Lower leg skin (tissue), 4 donors: Measurements from ENCODE around the gene GLTP. TPM values are rescaled to one million over a fixed set of nuclear protein-coding genes. Genes with fewer than 3 reads are reported as not detected.

Experiments used
- DNase-seq, 2 donors: peaks; one replicate each; pipeline ENCODE4 v3.0.0-alpha.2; 2019; ENCODE audit warnings: low spot score in 2 of 2
- H3K4me3 ChIP-seq: fragments of 200-600 bp; sonication (generic); 2 replicates; pipeline ENCODE4 v1.5.1; 2017; ENCODE audit warnings: mild to moderate bottlenecking, low read depth; ENCODE audit not compliant: poor library complexity, severe bottlenecking
- CTCF ChIP-seq, 3 donors: fragments of 450-650 bp; IDR thresholded peaks; one replicate each; pipeline ENCODE4 v1.5.1; 2016; ENCODE audit warnings: antibody characterized with exemption in 3 of 3, mild to moderate bottlenecking in 3 of 3, moderate library complexity in 2 of 3
- POLR2A ChIP-seq, 2 donors: fragments of 450-650 bp; IDR thresholded peaks; one replicate each; pipeline ENCODE4 v1.6.1; 2016 to 2017; ENCODE audit warnings: antibody characterized with exemption in 2 of 2, mild to moderate bottlenecking in 1 of 2, moderate library complexity in 1 of 2
- WGBS, 2 donors: methylation state at CpG; one replicate each; pipeline ENCODE4 v1.1.5; 2018; 5-methylcytosine and 5-hydroxymethylcytosine counted together
- intact Hi-C: fragments of 100-400 bp; cut with DNase I; formaldehyde crosslinking; loops from one replicate; pipeline ENCODE4 v1.15.0; 2023; ENCODE audit warnings: low total_unique reads
- total RNA-seq, 4 donors: library from RNA; depleted of rRNA; stranded (reverse); fragments of >200 nt; gene quantifications; one replicate each; pipeline ENCODE4 v1.1.0, GENCODE V29; 2016

Gene GLTP
- total RNA-seq, 4 donors from 2014 or later: 536 to 775 (median 660) TPM

GRCh38 chr12:109841356-109841755 lies 39.0 kb downstream of the GLTP start:
- DNase-seq: no peak
- intact Hi-C loops: no loop called here
- TF ChIP-seq POLR2A (IDR thresholded peaks at IDR 0.05) (no peak), CTCF (IDR thresholded peaks at IDR 0.05) (no peak)
- WGBS, 2 donors: 87 to 91% methylated on average over 9 of the region's 9 CpGs
- H3K4me3 ChIP-seq: no peak overlapping the region

- no peak for DNase-seq
- H3K4me3 ChIP-seq: no peak overlapping the region
- no peak for TF ChIP-seq CTCF (IDR thresholded peaks at IDR 0.05)
- WGBS, 2 donors: 56 to 59% methylated on average over 6 to 7 of the region's 7 CpGs
- intact Hi-C loops: no loop called here
Measured at GRCh38 chr12:109840305-109841074, 39.9 kb downstream of the GLTP start.

GRCh38 chr12:109839444-109839843 lies 40.9 kb downstream of the GLTP start:
- TF ChIP-seq CTCF (IDR thresholded peaks at IDR 0.05) (no peak), POLR2A (IDR thresholded peaks at IDR 0.05) (no peak)
- no peak overlapping the region for H3K4me3 ChIP-seq
- WGBS, 2 donors: 67 to 75% methylated on average over 6 of the region's 6 CpGs
- no peak for DNase-seq
- intact Hi-C loops: no loop called here

- no peak for TF ChIP-seq POLR2A (IDR thresholded peaks at IDR 0.05)
- TF ChIP-seq CTCF (IDR thresholded peaks at IDR 0.05): no peak
- DNase-seq: no peak
- intact Hi-C loops: no loop called here
- H3K4me3 ChIP-seq: no peak overlapping the region
- 45 to 51% methylated on average over 3 of the region's 3 CpGs for whole genome bisulfite sequencing, 2 donors
Measured at GRCh38 chr12:109836916-109837315, 43.4 kb downstream of the GLTP start.

- no peak for DNase-seq
- TF ChIP-seq CTCF (IDR thresholded peaks at IDR 0.05) (no peak), POLR2A (IDR thresholded peaks at IDR 0.05) (no peak)
- intact Hi-C loops: no loop called here
- 84 to 93% methylated on average over 4 of the region's 4 CpGs for WGBS, 2 donors
- H3K4me3 ChIP-seq: no peak overlapping the region
Measured at GRCh38 chr12:109835827-109836226, 44.5 kb downstream of the GLTP start.
